IMR-90 (cell line): Measurements from ENCODE around the gene ETV6. TPM values are rescaled to one million over a fixed set of nuclear protein-coding genes. Genes with fewer than 3 reads are reported as not detected.
A peak's percentile ranks its signal among the peaks of the same experiment; 100 is the strongest.

Experiments
- ATAC-seq: fragments of 200-7000 bp; cut with Tn5 transposase; 2 replicates; pipeline ENCODE4 v1.9.1; 2020; ENCODE audit warnings: low read depth, mild to moderate bottlenecking, moderate library complexity
- BruUV-seq: library from RNA; stranded (reverse); fragments of 400-500 nt; replicated peaks from 2 replicates; lab custom pipeline; 2021; lab: Mats Ljungman, UMichigan
- CTCF ChIA-PET: fragments of 300-600 bp; formaldehyde crosslinking; extraction: SDS; loops from one replicate; lab custom pipeline; 2021; ENCODE audit warnings: antibody characterized with exemption; lab: Yijun Ruan, JAX
- POLR2A ChIA-PET: fragments of 300-600 bp; sonication (Branson Sonifier 250); formaldehyde crosslinking; loops from one replicate; lab custom pipeline; 2022; ENCODE audit warnings: antibody characterized with exemption; ENCODE audit not compliant: unreplicated experiment; lab: Charles Lee
- DNase-seq: peaks from one replicate; pipeline ENCODE4 v3.0.0; 2013
- H2AFZ ChIP-seq: replicated peaks from 2 replicates; pipeline ENCODE3; 2013; ENCODE audit warnings: low read length, mild to moderate bottlenecking; ENCODE audit not compliant: poor library complexity
- H2AK5ac ChIP-seq: 2 replicates; pipeline ENCODE4 v1.6.1; 2013; ENCODE audit warnings: low read depth, low read length, inconsistent platforms
- H2AK9ac ChIP-seq: replicated peaks from 2 replicates; pipeline ENCODE3; 2013; ENCODE audit warnings: mild to moderate bottlenecking, low read depth, low read length, moderate library complexity; ENCODE audit not compliant: poor library complexity
- H2BK120ac ChIP-seq: 2 replicates; pipeline ENCODE4 v1.6.1; 2013; ENCODE audit warnings: low read depth, low read length, inconsistent platforms
- H2BK15ac ChIP-seq: 3 replicates; pipeline ENCODE4 v1.6.1; 2013; ENCODE audit warnings: low read depth, low read length, inconsistent platforms
- H2BK20ac ChIP-seq: 2 replicates; pipeline ENCODE4 v1.6.1; 2013; ENCODE audit warnings: low read depth, mild to moderate bottlenecking, inconsistent platforms, low read length, moderate library complexity
- H2BK5ac ChIP-seq: 2 replicates; pipeline ENCODE4 v1.6.1; 2013; ENCODE audit warnings: mild to moderate bottlenecking, low read depth, low read length, inconsistent platforms; ENCODE audit not compliant: poor library complexity, severe bottlenecking
- H3K14ac ChIP-seq: replicated peaks from 2 replicates; pipeline ENCODE4 v1.6.1; 2013; ENCODE audit warnings: low read depth, low read length, inconsistent platforms
- H3K18ac ChIP-seq: 2 replicates; pipeline ENCODE4 v1.6.1; 2013; ENCODE audit warnings: low read depth, low read length, control low read depth
- H3K23ac ChIP-seq: 2 replicates; pipeline ENCODE4 v1.6.1; 2013; ENCODE audit warnings: low read depth, low read length, inconsistent platforms
- H3K27ac ChIP-seq: 2 replicates; pipeline ENCODE4 v1.5.1; 2013; ENCODE audit warnings: mild to moderate bottlenecking, control low read depth, low read length; ENCODE audit not compliant: insufficient read depth
- H3K27me3 ChIP-seq: 2 replicates; pipeline ENCODE4 v1.6.1; 2013; ENCODE audit warnings: low read length; ENCODE audit not compliant: control insufficient read depth, insufficient read depth
- H3K36me3 ChIP-seq: 2 replicates; pipeline ENCODE4 v1.6.1; 2013; ENCODE audit warnings: low read length, mixed read lengths; ENCODE audit not compliant: control insufficient read depth, insufficient read depth
- H3K4ac ChIP-seq: 2 replicates; pipeline ENCODE4 v1.6.1; 2013; ENCODE audit warnings: low read depth, low read length, inconsistent platforms
- H3K4me1 ChIP-seq: 2 replicates; pipeline ENCODE4 v1.6.1; 2013; ENCODE audit warnings: low read length, mixed read lengths; ENCODE audit not compliant: control insufficient read depth, insufficient read depth
- H3K4me2 ChIP-seq: 2 replicates; pipeline ENCODE4 v1.6.1; 2013; ENCODE audit warnings: low read depth, mild to moderate bottlenecking, control low read depth, low read length, moderate library complexity
- H3K4me3 ChIP-seq: 2 replicates; pipeline ENCODE4 v1.5.1; 2013; ENCODE audit warnings: low read depth, mild to moderate bottlenecking, control low read depth, low read length, moderate library complexity; ENCODE audit not compliant: insufficient read depth
- H3K56ac ChIP-seq: 2 replicates; pipeline ENCODE4 v1.6.1; 2013; ENCODE audit warnings: low read length, inconsistent platforms; ENCODE audit not compliant: insufficient read depth; ENCODE audit errors: extremely low read depth
- H3K79me1 ChIP-seq, 2 experiments: 2 replicates each; pipeline ENCODE4 v1.6.1; 2013; ENCODE audit warnings: low read length in 2 of 2, inconsistent platforms in 1 of 2, low read depth in 1 of 2
- H3K9ac ChIP-seq: 2 replicates; pipeline ENCODE4 v1.6.1; 2013; ENCODE audit warnings: low read depth, low read length, control low read depth
- H3K9me1 ChIP-seq: 2 replicates; pipeline ENCODE4 v1.6.1; 2013; ENCODE audit warnings: low read length, inconsistent platforms; ENCODE audit not compliant: insufficient read depth
- H3K9me3 ChIP-seq: 2 replicates; pipeline ENCODE4 v1.6.1; 2013; ENCODE audit warnings: low read length; ENCODE audit not compliant: control insufficient read depth, insufficient read depth
- H4K20me1 ChIP-seq: 2 replicates; pipeline ENCODE4 v1.6.1; 2013; ENCODE audit warnings: low read length, inconsistent platforms; ENCODE audit not compliant: insufficient read depth
- H4K5ac ChIP-seq: 2 replicates; pipeline ENCODE4 v1.6.1; 2013; ENCODE audit warnings: mild to moderate bottlenecking, low read depth, low read length, control low read depth
- H4K8ac ChIP-seq, 2 experiments: 2 replicates each; pipeline ENCODE4 v1.6.1; 2013; ENCODE audit warnings: low read depth in 2 of 2, low read length in 2 of 2, control low read depth in 1 of 2, inconsistent platforms in 1 of 2
- H4K91ac ChIP-seq: 2 replicates; pipeline ENCODE4 v1.6.1; 2013; ENCODE audit warnings: low read depth, low read length, inconsistent platforms; ENCODE audit not compliant: insufficient read depth
- BHLHE40 ChIP-seq: fragments of 150-350 bp; IDR thresholded peaks from 2 replicates; pipeline ENCODE4 v1.6.1; 2016; ENCODE audit warnings: mild to moderate bottlenecking, low read depth, low read length
- MAFK ChIP-seq: IDR thresholded peaks from 2 replicates; pipeline ENCODE4 v1.6.1; 2012; ENCODE audit warnings: low read depth, low read length, improper control_type of control experiment
- MAZ ChIP-seq: IDR thresholded peaks from 2 replicates; pipeline ENCODE4 v1.6.1; 2012; ENCODE audit warnings: low read depth, mild to moderate bottlenecking, low read length, improper control_type of control experiment, moderate library complexity, borderline replicate concordance
- MXI1 ChIP-seq: IDR thresholded peaks from 2 replicates; pipeline ENCODE4 v1.6.1; 2012; ENCODE audit warnings: low read depth, mild to moderate bottlenecking, low read length, moderate library complexity, borderline replicate concordance
- NFE2L2 ChIP-seq: fragments of 150-350 bp; IDR thresholded peaks from 2 replicates; pipeline ENCODE4 v1.6.1; 2016; ENCODE audit warnings: low read depth, mild to moderate bottlenecking, low read length
- RCOR1 ChIP-seq: IDR thresholded peaks from 2 replicates; pipeline ENCODE4 v1.6.1; 2012; ENCODE audit warnings: mild to moderate bottlenecking, low read length, improper control_type of control experiment; ENCODE audit not compliant: insufficient replicate concordance
- RFX5 ChIP-seq: IDR thresholded peaks from 2 replicates; pipeline ENCODE4 v1.8.0; 2012; ENCODE audit warnings: low read depth, mild to moderate bottlenecking, low read length, moderate library complexity
- SMC3 ChIP-seq: fragments of 150-350 bp; IDR thresholded peaks from 2 replicates; pipeline ENCODE4 v1.6.1; 2016; ENCODE audit warnings: low read depth, mild to moderate bottlenecking, antibody characterized with exemption, low read length, moderate library complexity
- WGBS, 2 experiments: methylation state at CpG; one replicate each; pipeline versions ENCODE4 v1.1.5 to v1.1.7; 2013; ENCODE audit warnings: missing lambda C conversion rate in 2 of 2; ENCODE audit not compliant: insufficient read length in 1 of 2; ENCODE audit errors: extremely low coverage in 2 of 2; 5-methylcytosine and 5-hydroxymethylcytosine counted together
- dilution Hi-C: fragments of 300-500 bp; cut with HindIII; formaldehyde crosslinking; loops from one replicate; pipeline ENCODE4 v1.14.3; 2018; ENCODE audit warnings: low sequenced_read_pairs; ENCODE audit not compliant: unreplicated experiment
- in situ Hi-C: fragments of 300-500 bp; cut with MboI; formaldehyde crosslinking; loops from 3 replicates; pipeline ENCODE4 v1.14.3; 2019; ENCODE audit warnings: low sequenced_read_pairs, inconsistent platforms, mixed read lengths
- intact Hi-C: fragments of 100-400 bp; cut with micrococcal nuclease; formaldehyde crosslinking; loops from 2 replicates; pipeline ENCODE4 v1.10.0; 2022
- polyA plus RNA-seq, 3 experiments: library from polyadenylated mRNA; depleted of rRNA; stranded (reverse); fragments of >200 nt; gene quantifications; 2 replicates each; pipeline ENCODE4 v1.2.3, GENCODE V29; 2012; ENCODE audit warnings: low replicate concordance in 1 of 3
- total RNA-seq: library from RNA; depleted of rRNA; stranded (reverse); fragments of >200 nt; gene quantifications from 2 replicates; pipeline ENCODE4 v1.2.3, GENCODE V29; 2012
- TF ChIP-seq, protein P1 (sequence below): conservative IDR thresholded peaks from 2 replicates; pipeline ENCODE4 v1.5.1; 2012; ENCODE audit warnings: mild to moderate bottlenecking, low read depth, low read length, improper control_type of control experiment

The ETV6 gene
- total and polyA plus RNA-seq, 2 of the 4 experiments (the other 2 are of a cell fraction), result 8.4 to 9.9 TPM

DNA sequence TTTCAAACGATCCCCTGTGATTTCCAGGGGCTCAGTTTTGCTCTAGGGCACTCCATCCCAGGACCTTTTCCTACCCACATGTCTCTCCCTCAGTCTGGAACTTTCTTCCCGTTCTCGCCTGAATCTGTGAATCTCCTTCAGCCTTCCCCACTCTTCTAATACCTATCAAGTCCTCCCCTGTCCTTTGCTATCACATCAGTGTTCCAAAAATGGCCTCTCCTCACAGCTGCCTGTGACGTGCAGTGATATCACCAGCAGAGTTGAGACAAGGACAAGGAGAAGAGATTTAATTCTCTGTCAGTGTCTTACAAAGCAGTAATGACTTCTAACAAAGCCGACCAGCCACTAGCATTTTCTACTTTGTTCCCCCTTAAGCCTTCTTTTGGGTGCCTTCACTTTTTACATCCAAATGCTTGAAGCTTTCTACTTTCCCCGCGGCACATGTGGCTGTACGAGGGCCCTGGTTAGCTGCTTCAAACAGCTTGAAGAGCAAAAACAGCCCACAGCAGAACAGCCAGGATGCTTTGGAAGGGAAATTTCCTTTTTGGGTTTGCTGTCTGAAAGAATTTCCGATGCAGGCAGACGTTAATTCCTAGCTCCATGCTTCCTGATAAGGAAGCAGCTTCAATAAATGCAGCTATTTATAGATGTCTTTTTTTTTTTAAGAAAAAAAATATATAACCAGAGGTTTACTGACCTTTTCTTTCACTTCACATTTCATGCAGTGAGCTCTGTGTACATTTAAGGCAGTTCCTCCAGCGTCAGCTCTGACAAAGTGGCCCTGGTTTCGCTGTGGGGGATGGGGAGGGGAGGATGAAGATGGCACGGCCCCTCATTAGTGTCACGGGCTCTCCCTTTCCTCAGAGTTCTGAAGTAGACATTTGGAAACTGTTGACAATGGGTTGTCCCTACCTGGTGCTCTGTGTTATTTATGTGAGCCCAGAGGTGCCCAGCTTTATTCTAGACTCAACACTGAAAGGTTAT lies 109.3 kb downstream of the ETV6 start:
- H3K18ac ChIP-seq, result peak overlapping the region; percentile 93
- peak; percentile 47 for DNase-seq
- TF ChIP-seq MAFK (no peak), SMC3 (no peak), RCOR1 (no peak), BHLHE40 (no peak), NFE2L2 (no peak), MXI1 (no peak), MAZ (no peak), RFX5 (no peak)
- TF ChIP-seq, protein P1, sequence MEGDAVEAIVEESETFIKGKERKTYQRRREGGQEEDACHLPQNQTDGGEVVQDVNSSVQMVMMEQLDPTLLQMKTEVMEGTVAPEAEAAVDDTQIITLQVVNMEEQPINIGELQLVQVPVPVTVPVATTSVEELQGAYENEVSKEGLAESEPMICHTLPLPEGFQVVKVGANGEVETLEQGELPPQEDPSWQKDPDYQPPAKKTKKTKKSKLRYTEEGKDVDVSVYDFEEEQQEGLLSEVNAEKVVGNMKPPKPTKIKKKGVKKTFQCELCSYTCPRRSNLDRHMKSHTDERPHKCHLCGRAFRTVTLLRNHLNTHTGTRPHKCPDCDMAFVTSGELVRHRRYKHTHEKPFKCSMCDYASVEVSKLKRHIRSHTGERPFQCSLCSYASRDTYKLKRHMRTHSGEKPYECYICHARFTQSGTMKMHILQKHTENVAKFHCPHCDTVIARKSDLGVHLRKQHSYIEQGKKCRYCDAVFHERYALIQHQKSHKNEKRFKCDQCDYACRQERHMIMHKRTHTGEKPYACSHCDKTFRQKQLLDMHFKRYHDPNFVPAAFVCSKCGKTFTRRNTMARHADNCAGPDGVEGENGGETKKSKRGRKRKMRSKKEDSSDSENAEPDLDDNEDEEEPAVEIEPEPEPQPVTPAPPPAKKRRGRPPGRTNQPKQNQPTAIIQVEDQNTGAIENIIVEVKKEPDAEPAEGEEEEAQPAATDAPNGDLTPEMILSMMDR, result no peak
- peaks cover 35% of the 10 kb centered on the region for H3K4me1 ChIP-seq
- POLR2A ChIA-PET, result interaction anchor here (0.6 kb wide), 1 partner anchor 203 kb away, joined by 7 read pairs; no protein-coding TSS in a partner anchor
- H2AK5ac ChIP-seq, result peak overlapping the region; percentile 92
- peak overlapping the region; percentile 66 for H3K56ac ChIP-seq
- no peak overlapping the region for H3K4me3 ChIP-seq
- no peaks in the 10 kb centered on the region for H4K20me1 ChIP-seq
- H2BK5ac ChIP-seq, result peak overlapping the region; percentile 82
- H3K9ac ChIP-seq, result peak overlapping the region; percentile 75
- BruUV-seq, result no TSS peak
- H4K91ac ChIP-seq, result peak overlapping the region; percentile 96
- H3K9me3 ChIP-seq, result no peaks in the 10 kb centered on the region
- H2BK15ac ChIP-seq, result peak overlapping the region; percentile 88
- peak overlapping the region; percentile 93 for H2BK120ac ChIP-seq
- peaks cover 20% of the 10 kb centered on the region for H3K9me1 ChIP-seq
- ATAC-seq, result peak; percentile 43
- peak overlapping the region; percentile 60 for H2AFZ ChIP-seq
- 46% methylated on average over 4 of the region's 14 CpGs; no CpG with 5 or more reads in 1 of the 2 experiments for WGBS, 2 experiments
- in situ Hi-C loops (no loop called here), intact Hi-C loops (loop anchor here (2.0 kb wide), 1 partner anchor 40 kb away; no protein-coding TSS in a partner anchor), dilution Hi-C loops (no loop called here)
- peak overlapping the region; percentile 86 for H2BK20ac ChIP-seq
- H3K23ac ChIP-seq, result peak overlapping the region; percentile 91
- CTCF ChIA-PET, result interaction anchor here (0.6 kb wide), 1 partner anchor 816 kb away, joined by 9 read pairs; no protein-coding TSS in a partner anchor
- H3K14ac ChIP-seq, result peak overlapping the region; percentile 88
- H3K4me2 ChIP-seq, result peak overlapping the region; percentile 48
- H2AK9ac ChIP-seq, result peak overlapping the region; percentile 47
- peaks cover 45 to 80% of the 10 kb centered on the region in 2 experiments for H3K79me1 ChIP-seq
- H3K36me3 ChIP-seq, result peaks cover 7% of the 10 kb centered on the region
- H4K8ac ChIP-seq, result peak overlapping the region; percentile 92 to 93
- peak overlapping the region; percentile 84 for H4K5ac ChIP-seq
- no peaks in the 10 kb centered on the region for H3K27me3 ChIP-seq
- H3K4ac ChIP-seq, result peak overlapping the region; percentile 97
- peak overlapping the region; percentile 92 for H3K27ac ChIP-seq
